Fibroblast of mammary gland (primary cell): ENCODE results near the gene AZGP1.
A peak's percentile ranks its signal among the peaks of the same experiment; 100 is the strongest.
"Not testable (repeated sequence)": the region's sequence is repeated elsewhere in the genome, so short reads cannot be mapped to it uniquely, and the experiment has no call there.

Experiments
- DNase-seq: peaks from one replicate; pipeline ENCODE4 v3.0.0-alpha.2; 2010; ENCODE audit warnings: low read depth
- H3K4me3 ChIP-seq: 2 replicates; pipeline ENCODE4 v1.5.1; 2011; ENCODE audit warnings: low read depth, mild to moderate bottlenecking, low read length, moderate library complexity; ENCODE audit not compliant: control insufficient read depth
- TF ChIP-seq, protein P1 (sequence below): conservative IDR thresholded peaks from 2 replicates; pipeline ENCODE4 v1.5.1; 2011; ENCODE audit warnings: low read depth, low read length, inconsistent platforms; ENCODE audit not compliant: control insufficient read depth, insufficient read depth

Gene AZGP1

DNA sequence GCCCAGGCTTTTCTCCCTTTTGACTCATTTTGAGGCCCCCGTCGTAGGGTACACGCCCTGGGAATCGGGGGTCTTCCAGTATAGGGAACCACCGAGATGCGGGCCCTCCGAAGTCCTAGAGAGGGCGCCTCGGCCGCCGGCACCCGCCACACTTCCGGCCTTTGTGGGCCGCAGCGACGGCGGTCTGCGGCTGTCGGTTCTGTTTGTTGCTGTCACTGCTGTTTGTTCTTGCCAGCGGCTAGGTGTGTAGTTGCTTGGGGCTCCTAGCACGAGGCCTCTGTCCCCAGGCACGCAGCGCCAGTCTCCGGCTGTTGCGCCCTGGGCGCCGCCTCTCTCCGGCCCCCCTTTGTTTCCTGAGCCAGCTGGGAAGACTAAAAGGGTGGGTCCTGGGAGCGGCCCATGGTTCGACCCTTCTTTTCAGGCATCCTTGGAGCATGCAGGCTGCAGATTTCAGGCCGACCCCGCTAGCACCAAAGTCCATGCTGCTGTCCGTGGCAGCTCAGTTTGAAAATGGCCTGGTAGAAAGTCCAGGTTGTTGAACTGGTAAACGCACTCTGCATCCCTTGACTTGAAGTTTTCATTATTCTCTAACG is 21.8 kb upstream of the AZGP1 start:
- DNase-seq: peak; percentile 22
- TF ChIP-seq, protein P1, sequence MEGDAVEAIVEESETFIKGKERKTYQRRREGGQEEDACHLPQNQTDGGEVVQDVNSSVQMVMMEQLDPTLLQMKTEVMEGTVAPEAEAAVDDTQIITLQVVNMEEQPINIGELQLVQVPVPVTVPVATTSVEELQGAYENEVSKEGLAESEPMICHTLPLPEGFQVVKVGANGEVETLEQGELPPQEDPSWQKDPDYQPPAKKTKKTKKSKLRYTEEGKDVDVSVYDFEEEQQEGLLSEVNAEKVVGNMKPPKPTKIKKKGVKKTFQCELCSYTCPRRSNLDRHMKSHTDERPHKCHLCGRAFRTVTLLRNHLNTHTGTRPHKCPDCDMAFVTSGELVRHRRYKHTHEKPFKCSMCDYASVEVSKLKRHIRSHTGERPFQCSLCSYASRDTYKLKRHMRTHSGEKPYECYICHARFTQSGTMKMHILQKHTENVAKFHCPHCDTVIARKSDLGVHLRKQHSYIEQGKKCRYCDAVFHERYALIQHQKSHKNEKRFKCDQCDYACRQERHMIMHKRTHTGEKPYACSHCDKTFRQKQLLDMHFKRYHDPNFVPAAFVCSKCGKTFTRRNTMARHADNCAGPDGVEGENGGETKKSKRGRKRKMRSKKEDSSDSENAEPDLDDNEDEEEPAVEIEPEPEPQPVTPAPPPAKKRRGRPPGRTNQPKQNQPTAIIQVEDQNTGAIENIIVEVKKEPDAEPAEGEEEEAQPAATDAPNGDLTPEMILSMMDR: no peak
- H3K4me3 ChIP-seq: peak overlapping the region; percentile 42

DNA sequence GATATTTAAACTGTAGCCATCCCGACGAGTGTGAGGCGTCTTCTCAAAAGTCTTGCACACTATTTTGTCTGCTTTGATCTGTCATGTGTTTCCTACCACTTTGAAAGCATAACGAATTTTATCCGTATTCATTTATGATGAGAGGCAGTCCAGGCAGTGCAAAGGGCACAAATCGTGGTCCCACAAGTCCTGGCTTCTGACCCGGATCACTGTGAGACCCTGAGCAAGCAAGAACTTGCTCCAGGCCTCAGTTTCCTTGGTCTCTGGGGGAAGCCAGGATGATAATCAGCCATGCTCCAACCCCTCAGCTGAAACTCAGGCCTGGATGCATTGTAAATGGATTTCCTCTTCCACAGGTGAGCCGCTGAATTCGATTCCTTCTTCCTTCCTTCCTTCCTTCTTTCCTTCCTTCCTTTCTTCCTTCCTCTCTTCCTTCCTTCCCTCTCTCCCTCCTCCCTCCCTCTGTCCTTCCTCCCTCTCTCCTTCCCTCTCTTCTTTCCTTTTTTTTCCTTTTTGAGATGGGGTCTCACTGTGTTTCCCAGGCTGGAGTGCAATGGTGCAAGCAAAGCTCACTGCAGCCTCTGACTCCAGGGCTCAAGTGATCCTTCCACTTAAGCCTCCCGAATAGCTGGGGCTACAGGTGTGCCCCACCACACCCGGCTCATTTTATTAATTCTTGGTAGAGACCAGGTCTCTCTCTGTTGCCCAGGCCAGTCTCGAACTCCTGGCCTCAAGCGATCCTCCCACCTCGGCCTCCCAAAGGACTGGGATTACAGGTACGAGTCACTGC is 21.1 kb upstream of the AZGP1 start:
- no peak for DNase-seq
- peak overlapping the region; percentile 42 for H3K4me3 ChIP-seq
- TF ChIP-seq, protein P1: no peak

DNA sequence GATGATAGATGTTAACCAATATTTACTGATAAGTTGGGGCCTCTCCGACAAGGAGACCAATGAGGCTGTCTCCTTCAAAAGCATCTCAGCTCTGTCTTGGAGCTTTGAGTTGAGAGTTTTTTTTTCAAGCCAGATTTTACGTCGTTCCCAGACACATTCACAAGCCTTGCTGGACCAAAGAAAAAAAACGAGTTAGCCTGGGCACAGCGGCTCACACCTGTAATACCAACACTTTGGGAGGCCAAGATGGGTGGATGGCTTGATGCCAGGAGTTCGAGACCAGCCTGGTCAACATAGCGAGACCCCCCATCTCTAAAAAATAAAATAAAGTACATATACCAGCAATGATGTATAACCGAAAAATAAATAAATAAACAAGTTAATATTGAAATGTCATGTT is 19.0 kb upstream of the AZGP1 start:
- no peak overlapping the region for H3K4me3 ChIP-seq
- TF ChIP-seq, protein P1: no peak
- DNase-seq: no peak

DNA sequence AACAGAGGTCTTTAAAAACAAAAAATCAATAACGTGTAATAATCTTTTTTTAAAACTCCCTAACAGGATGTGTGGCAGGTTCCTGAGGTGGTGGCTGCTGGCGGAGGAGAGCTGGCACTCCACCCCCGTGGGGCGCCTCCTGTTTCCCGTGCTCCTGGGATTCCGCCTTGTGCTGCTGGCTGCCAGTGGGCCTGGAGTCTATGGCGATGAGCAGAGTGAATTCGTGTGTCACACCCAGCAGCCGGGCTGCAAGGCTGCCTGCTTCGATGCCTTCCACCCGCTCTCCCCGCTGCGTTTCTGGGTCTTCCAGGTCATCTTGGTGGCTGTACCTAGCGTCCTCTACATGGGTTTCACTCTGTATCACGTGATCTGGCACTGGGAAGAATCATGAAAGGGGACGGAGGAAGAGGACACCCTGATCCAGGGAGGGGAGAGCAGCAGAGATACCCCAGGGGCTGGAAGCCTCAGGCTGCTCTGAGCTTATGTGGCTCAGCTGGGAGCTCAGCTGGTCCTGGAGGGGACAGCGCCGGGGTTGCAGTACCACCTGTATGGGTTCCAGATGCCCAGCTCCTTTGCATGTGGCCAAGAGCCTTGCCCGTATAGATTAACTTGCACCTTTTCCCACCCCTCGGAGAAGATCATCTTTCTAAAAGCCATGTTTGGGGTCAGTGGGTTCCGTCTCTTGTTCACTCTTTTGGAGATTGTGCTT is 16.7 kb upstream of the AZGP1 start:
- TF ChIP-seq, protein P1: no peak

DNA sequence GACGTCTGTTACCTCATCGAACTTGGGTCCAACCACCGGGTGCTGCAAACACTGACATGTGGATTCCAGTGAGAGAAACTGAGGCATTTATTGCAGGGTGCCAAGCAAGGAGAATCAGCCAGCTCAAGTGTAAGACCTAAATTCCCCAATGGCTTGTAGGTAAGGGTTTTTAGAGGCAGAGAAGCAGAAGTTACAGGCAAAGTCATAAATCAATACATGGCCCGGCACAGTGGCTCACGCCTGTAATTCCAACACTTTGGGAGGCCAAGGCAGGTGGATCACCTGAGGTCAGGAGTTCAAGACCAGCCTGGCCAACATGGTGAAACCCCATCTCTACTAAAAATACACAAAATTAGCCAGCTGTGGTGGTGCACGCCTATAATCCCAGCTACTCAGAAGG is 15.7 kb upstream of the AZGP1 start:
- not testable (repeated sequence) for DNase-seq, H3K4me3 ChIP-seq

More for the DNA sequence above, 16.7 kb upstream of the AZGP1 start:
- no peak overlapping the region for H3K4me3 ChIP-seq
- DNase-seq: no peak

DNA sequence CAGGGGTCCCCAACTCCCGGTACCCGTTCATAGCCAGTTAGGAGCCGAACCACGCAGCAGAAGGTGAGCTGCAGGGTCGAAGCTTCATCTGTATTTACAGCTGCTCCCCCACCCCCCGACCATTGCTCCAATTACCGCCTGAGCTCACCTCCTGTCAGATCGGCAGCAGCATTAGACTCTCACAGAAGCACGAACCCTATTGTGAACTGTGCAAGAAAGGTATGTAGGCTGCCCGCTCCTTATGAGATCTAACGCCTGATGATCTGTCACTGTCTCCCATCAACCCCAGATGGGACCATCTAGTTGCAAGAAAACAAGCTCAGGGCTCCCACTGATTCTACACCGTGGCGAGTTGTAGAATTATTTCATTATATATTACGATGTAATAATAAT is 14.6 kb upstream of the AZGP1 start:
- TF ChIP-seq, protein P1: no peak
- H3K4me3 ChIP-seq: no peak overlapping the region
- DNase-seq: no peak

DNA sequence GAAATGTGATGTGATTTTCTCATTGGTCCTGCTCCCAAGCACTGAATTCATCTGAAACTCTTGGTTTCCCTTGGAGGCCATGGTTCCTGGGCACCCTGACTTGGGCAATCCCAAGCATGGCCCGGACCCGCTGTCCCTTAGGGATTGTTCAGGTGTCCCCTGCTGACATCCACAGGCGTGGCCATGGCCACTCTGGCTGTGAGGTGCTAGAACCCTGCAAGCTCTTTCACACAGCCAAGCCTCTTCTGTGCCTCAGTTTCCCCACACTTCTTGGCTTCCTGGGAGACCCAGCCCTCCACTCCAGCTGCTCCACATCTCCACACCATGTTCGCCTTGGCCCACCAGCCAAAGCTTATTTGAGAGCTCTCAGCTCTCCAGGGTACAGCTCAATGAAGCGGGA is 12.0 kb upstream of the AZGP1 start:
- no peak for DNase-seq
- TF ChIP-seq, protein P1: no peak
- H3K4me3 ChIP-seq: no peak overlapping the region

DNA sequence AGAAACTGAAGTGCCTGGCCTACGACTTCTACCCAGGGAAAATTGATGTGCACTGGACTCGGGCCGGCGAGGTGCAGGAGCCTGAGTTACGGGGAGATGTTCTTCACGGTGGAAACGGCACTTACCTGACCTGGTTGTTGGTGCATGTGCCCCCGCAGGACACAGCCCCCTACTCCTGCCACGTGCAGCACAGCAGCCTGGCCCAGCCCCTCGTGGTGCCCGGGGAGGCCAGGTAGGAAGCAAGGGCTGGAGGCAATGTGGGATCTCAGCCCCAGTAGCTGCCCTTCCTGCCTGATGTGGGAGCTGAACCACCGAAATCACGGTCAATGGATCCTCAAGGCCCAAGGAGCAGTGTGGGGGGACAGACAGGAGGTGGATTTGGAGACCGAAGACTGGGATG is 11.5 kb upstream of the AZGP1 start:
- DNase-seq, H3K4me3 ChIP-seq: not testable (repeated sequence)
